SU-DHL-6 (cell line): ENCODE measurements around the gene MAT2A.

ENCODE experiments used
- EZH2phosphoT487 ChIP-seq: fragments of 200-600 bp; sonication (generic), shearing (Covaris generic); conservative IDR thresholded peaks from 2 replicates; pipeline ENCODE4 v1.6.1; 2018; ENCODE audit warnings: mild to moderate bottlenecking, antibody characterized with exemption, low read length, moderate library complexity, mixed read lengths
- TF ChIP-seq, protein P1 (sequence below): fragments of 200-600 bp; sonication (generic); IDR thresholded peaks from one replicate; pipeline ENCODE4 v1.5.1; 2017; ENCODE audit warnings: antibody characterized with exemption, mild to moderate bottlenecking, low read length, moderate library complexity; ENCODE audit not compliant: insufficient read depth, poor library complexity, severe bottlenecking

DNA sequence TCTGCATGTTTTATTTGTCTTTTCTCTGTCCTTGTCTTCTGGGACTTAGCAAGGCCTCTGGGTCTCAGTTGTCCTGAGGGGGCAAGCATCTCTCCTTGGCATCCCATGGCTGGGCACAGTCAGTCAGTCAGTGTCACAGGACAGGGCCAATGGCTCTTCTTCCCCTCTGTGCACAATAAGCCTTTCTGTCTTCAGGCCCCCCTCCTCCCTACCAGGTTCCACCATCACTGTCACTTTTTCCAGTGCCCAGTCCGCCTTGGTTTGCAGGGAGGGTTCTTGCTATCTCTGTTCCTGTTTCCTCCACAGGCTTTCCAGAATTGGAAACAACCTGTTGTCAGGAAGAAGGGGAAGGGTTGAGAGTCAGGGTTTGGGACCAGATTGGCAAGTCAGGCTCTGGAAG lies 43.5 kb downstream of the MAT2A start:
- TF ChIP-seq, protein P1, sequence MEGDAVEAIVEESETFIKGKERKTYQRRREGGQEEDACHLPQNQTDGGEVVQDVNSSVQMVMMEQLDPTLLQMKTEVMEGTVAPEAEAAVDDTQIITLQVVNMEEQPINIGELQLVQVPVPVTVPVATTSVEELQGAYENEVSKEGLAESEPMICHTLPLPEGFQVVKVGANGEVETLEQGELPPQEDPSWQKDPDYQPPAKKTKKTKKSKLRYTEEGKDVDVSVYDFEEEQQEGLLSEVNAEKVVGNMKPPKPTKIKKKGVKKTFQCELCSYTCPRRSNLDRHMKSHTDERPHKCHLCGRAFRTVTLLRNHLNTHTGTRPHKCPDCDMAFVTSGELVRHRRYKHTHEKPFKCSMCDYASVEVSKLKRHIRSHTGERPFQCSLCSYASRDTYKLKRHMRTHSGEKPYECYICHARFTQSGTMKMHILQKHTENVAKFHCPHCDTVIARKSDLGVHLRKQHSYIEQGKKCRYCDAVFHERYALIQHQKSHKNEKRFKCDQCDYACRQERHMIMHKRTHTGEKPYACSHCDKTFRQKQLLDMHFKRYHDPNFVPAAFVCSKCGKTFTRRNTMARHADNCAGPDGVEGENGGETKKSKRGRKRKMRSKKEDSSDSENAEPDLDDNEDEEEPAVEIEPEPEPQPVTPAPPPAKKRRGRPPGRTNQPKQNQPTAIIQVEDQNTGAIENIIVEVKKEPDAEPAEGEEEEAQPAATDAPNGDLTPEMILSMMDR: no peak
- no peak for TF ChIP-seq EZH2phosphoT487
